A549 (cell line): ENCODE data around the gene HAAO. TPM values are rescaled to one million over a fixed set of nuclear protein-coding genes. Genes with fewer than 3 reads are reported as not detected.

Experiments
- ATAC-seq, 2 experiments: fragments of 200-7000 bp in 1 of 2; fragments of >200 bp in 1 of 2; cut with Nextera tagmentation in 1 of 2; cut with Tn5 transposase in 1 of 2; 3 replicates each; pipeline versions ENCODE4 v1.8.0 to v1.9.1; 2018 to 2020; ENCODE audit warnings: mild to moderate bottlenecking in 1 of 2, moderate library complexity in 1 of 2
- CTCF ChIA-PET: fragments of 300-600 bp; sonication (Branson Sonifier 250); formaldehyde crosslinking; extraction: SDS; loops from one replicate; lab custom pipeline; 2021; ENCODE audit warnings: antibody characterized with exemption, inconsistent platforms; lab: Yijun Ruan, JAX
- POLR2A ChIA-PET: fragments of 350-600 bp; formaldehyde crosslinking; extraction: SDS; loops from one replicate; lab custom pipeline; 2021; ENCODE audit warnings: antibody characterized with exemption, inconsistent platforms; lab: Yijun Ruan, JAX
- DNase-seq, 2 experiments: peaks; one replicate each; pipeline versions ENCODE4 v3.0.0 to v3.0.0-alpha.2; 2011 to 2016; ENCODE audit warnings: low read depth in 1 of 2, low spot score in 1 of 2
- FAIRE-seq: peaks from 2 replicates; lab custom pipeline; 2011; peaks lifted over from hg19 to GRCh38; lab: Jason Lieb, UNC
- H3K27ac ChIP-seq, 2 experiments: fragments of >200 bp; sonication (Bioruptor Twin); formaldehyde crosslinking; 3 replicates each; pipeline ENCODE4 v1.5.1; 2016 to 2017
- H3K4me1 ChIP-seq: fragments of >200 bp; sonication (Bioruptor Twin); formaldehyde crosslinking; 3 replicates; pipeline ENCODE4 v1.6.1; 2016
- H3K4me2 ChIP-seq: fragments of >200 bp; sonication (Bioruptor Twin); formaldehyde crosslinking; 3 replicates; pipeline ENCODE4 v1.6.1; 2016
- H3K4me3 ChIP-seq: fragments of >200 bp; sonication (Bioruptor Twin); formaldehyde crosslinking; 3 replicates; pipeline ENCODE4 v1.5.1; 2016
- H3K9me3 ChIP-seq: fragments of >200 bp; sonication (Bioruptor Twin); formaldehyde crosslinking; 3 replicates; pipeline ENCODE4 v1.6.1; 2016
- ATOH8 ChIP-seq: fragments of 250-450 bp; sonication (Bioruptor Pico); IDR thresholded peaks from 2 replicates; pipeline ENCODE4 v1.5.0; 2020; ENCODE audit warnings: low read depth, mild to moderate bottlenecking, moderate library complexity
- CBX2 ChIP-seq: fragments of 200-600 bp; sonication (generic); IDR thresholded peaks from 2 replicates; pipeline ENCODE4 v1.6.1; 2016; ENCODE audit warnings: low read depth, mild to moderate bottlenecking, borderline replicate concordance
- CHD2 ChIP-seq: fragments of 150-350 bp; IDR thresholded peaks from 2 replicates; pipeline ENCODE4 v1.6.1; 2014; ENCODE audit warnings: low read length; ENCODE audit not compliant: partially characterized antibody
- EHF ChIP-seq: fragments of 250-450 bp; sonication (Bioruptor Pico); IDR thresholded peaks from 2 replicates; pipeline ENCODE4 v1.5.0; 2020; ENCODE audit warnings: mild to moderate bottlenecking
- FOSB ChIP-seq: fragments of 250-450 bp; sonication (Bioruptor Pico); IDR thresholded peaks from 2 replicates; pipeline ENCODE4 v1.5.0; 2020; ENCODE audit warnings: mild to moderate bottlenecking, moderate library complexity
- FOSL2 ChIP-seq, 2 experiments: fragments of 450-650 bp in 1 of 2; fragments of >200 bp in 1 of 2; sonication (Bioruptor Twin) in 1 of 2; formaldehyde crosslinking; IDR thresholded peaks; 2 replicates each; pipeline versions ENCODE4 v1.5.0 to v1.6.1; 2016 to 2020; ENCODE audit warnings: mild to moderate bottlenecking in 1 of 2, moderate library complexity in 1 of 2
- HDAC2 ChIP-seq: fragments of 200-600 bp; sonication (generic); IDR thresholded peaks from 2 replicates; pipeline ENCODE4 v1.6.1; 2016
- HOXA7 ChIP-seq: fragments of 250-450 bp; sonication (Bioruptor Pico); IDR thresholded peaks from 2 replicates; pipeline ENCODE4 v1.5.0; 2020; ENCODE audit warnings: mild to moderate bottlenecking, moderate library complexity
- KDM1A ChIP-seq: fragments of 200-600 bp; sonication (generic); IDR thresholded peaks from 2 replicates; pipeline ENCODE4 v1.6.1; 2016; ENCODE audit warnings: low read depth, mild to moderate bottlenecking
- KDM5A ChIP-seq: fragments of 200-600 bp; sonication (generic); IDR thresholded peaks from 2 replicates; pipeline ENCODE4 v1.6.1; 2016; ENCODE audit warnings: antibody characterized with exemption, mild to moderate bottlenecking
- MAFK ChIP-seq: fragments of 450-650 bp; IDR thresholded peaks from 2 replicates; pipeline ENCODE4 v1.6.1; 2014; ENCODE audit not compliant: partially characterized antibody
- MAX ChIP-seq: IDR thresholded peaks from 2 replicates; pipeline ENCODE4 v1.6.1; 2012
- MYC ChIP-seq: IDR thresholded peaks from 2 replicates; pipeline ENCODE4 v1.6.1; 2012; ENCODE audit warnings: mild to moderate bottlenecking, inconsistent platforms, low read length, improper control_type of control experiment, borderline replicate concordance
- NR3C1 ChIP-seq: fragments of >200 bp; sonication (Bioruptor Twin); formaldehyde crosslinking; IDR thresholded peaks from 3 replicates; pipeline ENCODE4 v1.6.1; 2017
- POLR2AphosphoS2 ChIP-seq: conservative IDR thresholded peaks from 2 replicates; pipeline ENCODE4 v1.6.1; 2012; ENCODE audit warnings: low read length, improper control_type of control experiment, inconsistent platforms
- RAD21 ChIP-seq, 2 experiments: fragments of >200 bp in 1 of 2; sonication (Bioruptor Twin) in 1 of 2; formaldehyde crosslinking in 1 of 2; IDR thresholded peaks in 1 of 2; conservative IDR thresholded peaks in 1 of 2; 2 replicates in 1 of 2; 3 replicates in 1 of 2; pipeline ENCODE4 v1.6.1; 2012 to 2018; ENCODE audit warnings: inconsistent platforms in 1 of 2
- SREBF2 ChIP-seq: fragments of 450-650 bp; IDR thresholded peaks from 2 replicates; pipeline ENCODE4 v1.6.1; 2014; ENCODE audit warnings: mild to moderate bottlenecking, moderate library complexity
- ZC3H11A ChIP-seq: fragments of 450-650 bp; IDR thresholded peaks from 2 replicates; pipeline ENCODE4 v1.6.1; 2014; ENCODE audit warnings: antibody characterized with exemption, mild to moderate bottlenecking
- ZFP36 ChIP-seq: fragments of 450-650 bp; IDR thresholded peaks from 2 replicates; pipeline ENCODE4 v1.6.1; 2014; ENCODE audit warnings: borderline replicate concordance; ENCODE audit not compliant: partially characterized antibody
- WGBS: methylation state at CpG from one replicate; pipeline ENCODE4 v1.1.6; 2017; ENCODE audit errors: missing lambda C conversion rate; 5-methylcytosine and 5-hydroxymethylcytosine counted together
- polyA plus RNA-seq, 4 experiments: library from polyadenylated mRNA; depleted of rRNA in 3 of 4; stranded (reverse); fragments of >200 nt; fragmentation: RNase III in 1 of 4; extraction: RNeasy Plus Mini Kit Qiagen cat#74134 plus additional on column Dnase treatment in 1 of 4; gene quantifications; 2 replicates in 3 of 4; 3 replicates in 1 of 4; pipeline ENCODE4 v1.2.3, GENCODE V29; 2011 to 2017
- TF ChIP-seq, protein P1 (sequence below): fragments of 250-450 bp; sonication (Bioruptor Pico); IDR thresholded peaks from 2 replicates; pipeline ENCODE4 v1.5.0; 2021; ENCODE audit warnings: mild to moderate bottlenecking, moderate library complexity, borderline replicate concordance

The HAAO gene
- polyA plus RNA-seq, 2 of the 4 experiments (the other 2 are of a cell fraction) = not detected

DNA sequence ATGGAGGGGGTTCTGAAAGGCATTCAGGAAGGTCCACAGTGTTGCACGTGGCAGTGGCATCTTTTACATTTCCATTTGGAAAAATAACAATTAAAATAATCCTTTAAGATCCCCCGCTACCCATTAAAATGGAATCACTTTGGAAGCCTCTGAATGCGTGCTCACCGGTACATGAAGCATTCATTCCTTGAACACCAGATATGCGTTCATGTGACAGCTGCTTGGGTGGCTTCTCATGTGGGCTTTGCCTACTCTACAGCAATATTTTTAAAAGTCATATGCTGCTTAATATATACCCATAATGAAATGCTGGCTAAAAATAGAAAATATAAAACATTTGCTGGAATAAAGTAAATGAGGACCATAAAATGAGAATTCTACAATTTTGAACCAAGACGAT lies 14.4 kb upstream of the HAAO start:
- ChIA-PET POLR2A (no interaction called here), CTCF (no interaction called here)
- FAIRE-seq = no peak
- 81% methylated on average over 6 of the region's 6 CpGs for WGBS
- Histone ChIP-seq H3K9me3 (no peaks in the 10 kb centered on the region), H3K27ac (no peak overlapping the region), H3K4me2 (no peak overlapping the region), H3K4me1 (peaks cover 10% of the 10 kb centered on the region), H3K4me3 (no peak overlapping the region)
- DNase-seq = no peak
- no peak for ATAC-seq
- TF ChIP-seq MAFK = no peak
- no peak for TF ChIP-seq CHD2
- TF ChIP-seq, protein P1, sequence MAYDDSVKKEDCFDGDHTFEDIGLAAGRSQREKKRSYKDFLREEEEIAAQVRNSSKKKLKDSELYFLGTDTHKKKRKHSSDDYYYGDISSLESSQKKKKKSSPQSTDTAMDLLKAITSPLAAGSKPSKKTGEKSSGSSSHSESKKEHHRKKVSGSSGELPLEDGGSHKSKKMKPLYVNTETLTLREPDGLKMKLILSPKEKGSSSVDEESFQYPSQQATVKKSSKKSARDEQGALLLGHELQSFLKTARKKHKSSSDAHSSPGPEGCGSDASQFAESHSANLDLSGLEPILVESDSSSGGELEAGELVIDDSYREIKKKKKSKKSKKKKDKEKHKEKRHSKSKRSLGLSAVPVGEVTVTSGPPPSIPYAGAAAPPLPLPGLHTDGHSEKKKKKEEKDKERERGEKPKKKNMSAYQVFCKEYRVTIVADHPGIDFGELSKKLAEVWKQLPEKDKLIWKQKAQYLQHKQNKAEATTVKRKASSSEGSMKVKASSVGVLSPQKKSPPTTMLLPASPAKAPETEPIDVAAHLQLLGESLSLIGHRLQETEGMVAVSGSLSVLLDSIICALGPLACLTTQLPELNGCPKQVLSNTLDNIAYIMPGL (CRISPR knock-in tag) = no peak
- TF ChIP-seq ZC3H11A = no peak
- TF ChIP-seq MAX = no peak
- TF ChIP-seq CBX2 = no peak
- TF ChIP-seq EHF = no peak

GRCh38 chr2:42804891-42805290 lies 12.5 kb upstream of the HAAO start:
- POLR2A ChIA-PET = no interaction called here
- WGBS = 73% methylated on average over 5 of the region's 5 CpGs
- H3K4me3 ChIP-seq = no peak overlapping the region
- TF ChIP-seq, protein P1 (CRISPR knock-in tag) = no peak
- H3K4me2 ChIP-seq = no peak overlapping the region
- no peaks in the 10 kb centered on the region for H3K9me3 ChIP-seq
- ATAC-seq (no peak), FAIRE-seq (no peak), DNase-seq (no peak)
- CTCF ChIA-PET = interaction anchor here (1.6 kb wide), 1 partner anchor 10 kb away, joined by 11 read pairs; no protein-coding TSS in a partner anchor
- no peak overlapping the region for H3K27ac ChIP-seq
- peaks cover 6% of the 10 kb centered on the region for H3K4me1 ChIP-seq

DNA sequence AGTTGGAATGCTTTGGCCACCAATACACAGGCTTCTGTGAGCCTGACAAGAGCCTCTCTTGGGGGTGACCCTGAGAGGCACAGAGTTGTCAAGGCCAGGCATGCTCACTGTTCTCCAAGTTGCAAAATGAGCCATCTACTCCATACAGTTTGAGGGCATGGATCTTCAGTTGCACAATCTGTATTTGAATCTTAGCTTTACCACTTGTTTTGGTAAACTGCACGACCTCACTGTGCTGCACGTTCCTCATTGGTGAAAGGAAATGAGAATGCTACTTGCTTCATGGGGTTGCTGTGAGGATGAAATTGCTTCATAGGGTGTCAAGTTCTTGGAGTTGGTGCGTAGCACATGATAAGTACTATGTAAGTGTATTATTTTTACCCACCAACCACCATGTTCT lies 12.0 kb upstream of the HAAO start:
- no peak for ATAC-seq
- POLR2A ChIA-PET = no interaction called here

DNA sequence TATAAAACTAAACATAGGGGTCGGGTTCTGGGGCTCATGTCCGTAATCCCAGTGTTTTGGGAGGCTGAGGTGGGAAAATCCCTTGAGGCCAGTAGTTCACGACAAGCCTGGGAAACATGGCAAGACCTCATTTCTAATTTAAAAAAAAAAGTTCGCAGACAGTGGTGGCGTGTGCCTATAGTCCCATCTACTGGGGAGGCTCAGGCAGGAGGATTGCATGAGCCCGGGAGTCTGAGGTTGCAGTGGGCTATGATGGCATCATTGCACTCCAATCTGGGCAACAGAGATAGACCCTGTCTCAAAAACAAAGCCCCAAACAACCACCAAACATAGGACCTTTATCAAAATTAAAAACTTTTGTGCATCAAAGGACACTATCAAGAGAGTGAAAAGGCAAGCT lies 9.8 kb upstream of the HAAO start:
- ATAC-seq (no peak), FAIRE-seq (no peak), DNase-seq (no peak)
- no peak overlapping the region for H3K27ac ChIP-seq
- WGBS = 53% methylated on average over 6 of the region's 6 CpGs
- H3K4me1 ChIP-seq = no peaks in the 10 kb centered on the region
- TF ChIP-seq MYC (no peak), RAD21 (conservative IDR thresholded peaks at IDR 0.05 in 1 of 2, IDR thresholded peaks at IDR 0.05 in 1 of 2) (no peak), KDM5A (no peak), POLR2AphosphoS2 (no peak), FOSL2 (IDR thresholded peaks at IDR 0.05) (no peak), FOSL2 (CRISPR knock-in tag; IDR thresholded peaks at IDR 0.05) (no peak), NR3C1 (no peak), ZFP36 (no peak), ATOH8 (CRISPR knock-in tag) (no peak), SREBF2 (no peak), HDAC2 (no peak), FOSB (CRISPR knock-in tag) (no peak), HOXA7 (CRISPR knock-in tag) (no peak), MAFK (no peak)
- ChIA-PET POLR2A (no interaction called here), CTCF (no interaction called here)
- H3K9me3 ChIP-seq = no peaks in the 10 kb centered on the region
- H3K4me3 ChIP-seq = no peak overlapping the region
- no peak overlapping the region for H3K4me2 ChIP-seq

More for the DNA sequence above, 12.0 kb upstream of the HAAO start:
- Histone ChIP-seq H3K4me2 (no peak overlapping the region), H3K4me1 (peaks cover 5% of the 10 kb centered on the region), H3K27ac (no peak overlapping the region), H3K9me3 (no peaks in the 10 kb centered on the region), H3K4me3 (no peak overlapping the region)
- CTCF ChIA-PET = interaction anchor here (1.6 kb wide), 1 partner anchor 10 kb away, joined by 11 read pairs; no protein-coding TSS in a partner anchor
- DNase-seq (no peak), FAIRE-seq (no peak)
- 46% methylated on average over 3 of the region's 3 CpGs for WGBS
- no peak for TF ChIP-seq ZFP36
- TF ChIP-seq MYC = no peak
- no peak for TF ChIP-seq KDM1A
